Lower lobe of right lung (tissue), 2 donors: ENCODE results near the gene VWA8. TPM values are rescaled to one million over a fixed set of nuclear protein-coding genes. Genes with fewer than 3 reads are reported as not detected.
A peak's percentile ranks its signal among the peaks of the same experiment; 100 is the strongest.
"Not testable (repeated sequence)": the region's sequence is repeated elsewhere in the genome, so short reads cannot be mapped to it uniquely, and the experiment has no call there.

Experiments
- ATAC-seq, 2 donors: fragments of 200-7000 bp; cut with Tn5 transposase; one replicate each; pipeline ENCODE4 v1.9.1; 2020 to 2022; ENCODE audit warnings: mild to moderate bottlenecking in 2 of 2, moderate library complexity in 2 of 2
- DNase-seq: peaks from one replicate; pipeline ENCODE4 v3.0.0-alpha.2; 2020
- H3K27ac ChIP-seq: fragments of 200-600 bp; one replicate; pipeline ENCODE4 v1.8.0; 2022
- H3K27me3 ChIP-seq: fragments of 200-600 bp; one replicate; pipeline ENCODE4 v1.8.0; 2022; ENCODE audit warnings: low read depth
- H3K36me3 ChIP-seq: fragments of 200-600 bp; one replicate; pipeline ENCODE4 v1.8.0; 2022; ENCODE audit warnings: mild to moderate bottlenecking
- H3K4me1 ChIP-seq: fragments of 200-600 bp; one replicate; pipeline ENCODE4 v1.8.0; 2022
- H3K4me3 ChIP-seq: fragments of 200-600 bp; one replicate; pipeline ENCODE4 v1.8.0; 2022; ENCODE audit warnings: mild to moderate bottlenecking
- H3K9me3 ChIP-seq: fragments of 200-600 bp; one replicate; pipeline ENCODE4 v1.8.0; 2022
- CTCF ChIP-seq: fragments of 200-600 bp; IDR thresholded peaks from one replicate; pipeline ENCODE4 v1.8.0; 2022; ENCODE audit warnings: antibody characterized with exemption, mild to moderate bottlenecking
- intact Hi-C: fragments of 100-400 bp; cut with DNase I; formaldehyde crosslinking; loops from one replicate; pipeline ENCODE4 v1.11.0; 2022
- total RNA-seq: library from RNA; stranded (reverse); fragmentation: NEBNext Ultra II Directional; extraction: Animal tissue kit (Norgen Biotek cat#: 25700); gene quantifications from one replicate; pipeline ENCODE4 v1.2.1, GENCODE V29; 2021
- donor health status: DM: no; HTN: yes; CAD: no; lungs with severe emphysema.

The VWA8 gene
- total RNA-seq, 1 donor from 2014 or later = 18.2 TPM

DNA sequence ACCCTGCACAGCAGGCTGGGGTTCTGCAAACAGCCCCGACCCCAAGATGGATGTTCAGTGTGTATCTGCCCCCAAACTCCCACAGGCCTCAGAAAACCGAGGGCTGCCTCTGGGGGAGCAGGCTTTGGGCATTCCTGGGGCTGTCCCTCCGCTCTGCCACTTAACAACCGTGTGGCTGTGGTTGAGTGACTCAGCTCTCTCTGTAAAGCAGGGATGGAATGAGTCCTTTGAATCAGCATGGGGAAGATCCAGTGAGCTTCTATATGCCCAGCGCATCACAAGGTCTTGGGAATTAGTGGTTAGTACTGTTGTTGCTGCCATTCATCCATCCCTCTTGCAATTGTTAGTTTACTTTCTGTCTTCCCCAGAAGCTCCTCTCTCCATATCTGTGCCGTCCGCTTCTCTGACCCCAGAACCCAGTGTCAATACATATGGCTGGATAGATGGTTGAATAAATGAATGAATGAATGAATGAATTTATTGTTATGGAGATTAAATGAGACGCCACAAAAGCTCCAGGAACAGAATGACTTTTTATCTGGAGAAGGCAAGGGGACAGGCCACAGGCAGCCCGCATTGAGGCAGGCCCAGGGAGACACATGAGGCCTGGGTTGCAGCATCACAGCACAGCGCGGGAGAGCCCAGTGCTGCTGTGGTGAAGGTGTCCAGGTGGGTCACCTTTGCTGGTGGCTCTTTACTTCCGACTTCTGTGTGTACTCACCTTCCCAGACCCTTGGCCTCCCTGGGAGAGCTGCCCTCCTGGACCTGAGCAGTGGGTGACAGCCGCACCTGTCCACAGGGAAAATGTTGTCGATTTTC, 414.3 kb downstream of the VWA8 start:
- Histone ChIP-seq H3K9me3 (no peaks in the 10 kb centered on the region), H3K4me1 (peaks cover 12% of the 10 kb centered on the region), H3K36me3 (no peaks in the 10 kb centered on the region), H3K27me3 (no peaks in the 10 kb centered on the region), H3K27ac (peak overlapping the region; percentile 48), H3K4me3 (no peak overlapping the region)
- intact Hi-C loops = no loop called here
- ATAC-seq = no peak
- DNase-seq = no peak
- no peak for TF ChIP-seq CTCF

- no peak overlapping the region for H3K27ac ChIP-seq
- DNase-seq (no peak), ATAC-seq (no peak)
- H3K9me3 ChIP-seq = no peaks in the 10 kb centered on the region
- H3K36me3 ChIP-seq = no peaks in the 10 kb centered on the region
- TF ChIP-seq CTCF = no peak
- no peak overlapping the region for H3K4me3 ChIP-seq
- peaks cover 12% of the 10 kb centered on the region for H3K4me1 ChIP-seq
- H3K27me3 ChIP-seq = no peaks in the 10 kb centered on the region
- intact Hi-C loops = no loop called here
Observed at GRCh38 chr13:41545432-41545707, 415.5 kb downstream of the VWA8 start.

GRCh38 chr13:41543664-41544300, 417.1 kb downstream of the VWA8 start:
- Histone ChIP-seq H3K36me3 (no peaks in the 10 kb centered on the region), H3K27me3 (no peaks in the 10 kb centered on the region), H3K9me3 (no peaks in the 10 kb centered on the region), H3K4me3 (no peak overlapping the region), H3K27ac (no peak overlapping the region), H3K4me1 (peaks cover 12% of the 10 kb centered on the region)
- intact Hi-C loops = no loop called here
- DNase-seq = no peak
- no peak for ATAC-seq
- no peak for TF ChIP-seq CTCF

GRCh38 chr13:41542799-41543198, 418.1 kb downstream of the VWA8 start:
- H3K9me3 ChIP-seq, H3K27ac ChIP-seq, H3K4me3 ChIP-seq, ATAC-seq, DNase-seq, intact Hi-C loops, H3K36me3 ChIP-seq, H3K27me3 ChIP-seq, H3K4me1 ChIP-seq: not testable (repeated sequence)

GRCh38 chr13:41542281-41542680, 418.6 kb downstream of the VWA8 start:
- TF ChIP-seq CTCF = no peak
- Histone ChIP-seq H3K4me1 (peaks cover 2% of the 10 kb centered on the region), H3K27me3 (no peaks in the 10 kb centered on the region), H3K9me3 (no peaks in the 10 kb centered on the region), H3K4me3 (no peak overlapping the region), H3K36me3 (no peaks in the 10 kb centered on the region), H3K27ac (no peak overlapping the region)
- no peak for ATAC-seq
- intact Hi-C loops = no loop called here
- no peak for DNase-seq

GRCh38 chr13:41541142-41541938, 419.6 kb downstream of the VWA8 start:
- ATAC-seq (no peak), DNase-seq (no peak)
- Histone ChIP-seq H3K4me3 (no peak overlapping the region), H3K4me1 (no peaks in the 10 kb centered on the region), H3K9me3 (no peaks in the 10 kb centered on the region), H3K27ac (no peak overlapping the region), H3K27me3 (no peaks in the 10 kb centered on the region), H3K36me3 (no peaks in the 10 kb centered on the region)
- intact Hi-C loops = no loop called here
- no peak for TF ChIP-seq CTCF

GRCh38 chr13:41540240-41540639, 420.7 kb downstream of the VWA8 start:
- H3K4me1 ChIP-seq, H3K27ac ChIP-seq, H3K9me3 ChIP-seq, H3K4me3 ChIP-seq, intact Hi-C loops, H3K36me3 ChIP-seq, ATAC-seq, H3K27me3 ChIP-seq: not testable (repeated sequence)
- DNase-seq = peak; percentile 62
